Sigmoid colon (tissue), 4 donors: ENCODE data around the gene GARIN6.

Experiments used
- CTCF ChIP-seq, 4 experiments: fragments of 450-650 bp in 3 of 4; fragments of 200-600 bp in 1 of 4; IDR thresholded peaks; one replicate each; pipeline ENCODE4 v1.5.1; 2016 to 2019; ENCODE audit warnings: antibody characterized with exemption in 4 of 4, mild to moderate bottlenecking in 3 of 4, moderate library complexity in 2 of 4
- POLR2AphosphoS5 ChIP-seq, 4 donors: sonication (generic); formaldehyde crosslinking; IDR thresholded peaks; one replicate each; pipeline ENCODE4 v1.6.1; 2017; ENCODE audit warnings: antibody characterized with exemption in 4 of 4

GRCh38 chr12:99658671-99659349 lies 11.3 kb downstream of the GARIN6 start:
- TF ChIP-seq POLR2AphosphoS5 (IDR thresholded peaks at IDR 0.05) = no peak
- no peak for TF ChIP-seq CTCF (IDR thresholded peaks at IDR 0.05)
